H9 (cell line): ENCODE data around the gene USP12. TPM values are rescaled to one million over a fixed set of nuclear protein-coding genes. Genes with fewer than 3 reads are reported as not detected.

Source experiments
- DNase-seq: peaks from one replicate; pipeline ENCODE4 v3.0.0-alpha.2; 2017
- H2AFZ ChIP-seq: one replicate; pipeline ENCODE4 v1.6.1; 2013; ENCODE audit warnings: mild to moderate bottlenecking, low read length, control low read depth, moderate library complexity
- H2AK5ac ChIP-seq: 2 replicates; pipeline ENCODE4 v1.6.1; 2013; ENCODE audit warnings: low read length, control low read depth, mixed read lengths; ENCODE audit not compliant: insufficient read length
- H2BK120ac ChIP-seq: one replicate; pipeline ENCODE4 v1.6.1; 2013; ENCODE audit warnings: low read depth, mild to moderate bottlenecking, low read length, control low read depth, inconsistent platforms; ENCODE audit not compliant: poor library complexity, severe bottlenecking
- H2BK12ac ChIP-seq: 2 replicates; pipeline ENCODE4 v1.6.1; 2013; ENCODE audit warnings: low read length, control low read depth, mixed read lengths, low read depth; ENCODE audit not compliant: insufficient read length
- H2BK15ac ChIP-seq: 2 replicates; pipeline ENCODE4 v1.6.1; 2013; ENCODE audit warnings: low read depth, low read length, control low read depth
- H2BK20ac ChIP-seq: one replicate; pipeline ENCODE4 v1.6.1; 2013; ENCODE audit warnings: low read depth, mild to moderate bottlenecking, low read length, control low read depth, inconsistent platforms; ENCODE audit not compliant: poor library complexity, severe bottlenecking
- H2BK5ac ChIP-seq: 2 replicates; pipeline ENCODE4 v1.6.1; 2013; ENCODE audit warnings: low read length, control low read depth, mixed read lengths; ENCODE audit not compliant: insufficient read length
- H3K14ac ChIP-seq: 2 replicates; pipeline ENCODE4 v1.6.1; 2013; ENCODE audit warnings: low read length, control low read depth; ENCODE audit not compliant: insufficient read depth
- H3K18ac ChIP-seq: 2 replicates; pipeline ENCODE4 v1.6.1; 2013; ENCODE audit warnings: low read depth, mild to moderate bottlenecking, mixed read lengths, low read length, control low read depth; ENCODE audit not compliant: insufficient read length
- H3K23ac ChIP-seq: 2 replicates; pipeline ENCODE4 v1.6.1; 2013; ENCODE audit warnings: low read length, control low read depth, mixed read lengths, low read depth; ENCODE audit not compliant: insufficient read length
- H3K23me2 ChIP-seq: 2 replicates; pipeline ENCODE4 v1.6.1; 2013; ENCODE audit warnings: low read depth, mild to moderate bottlenecking, mixed read lengths, low read length, control low read depth; ENCODE audit not compliant: insufficient read length, poor library complexity, severe bottlenecking
- H3K27ac ChIP-seq: 2 replicates; pipeline ENCODE4 v1.5.1; 2013; ENCODE audit warnings: low read length, control low read depth, mixed read lengths, low read depth; ENCODE audit not compliant: insufficient read length
- H3K27me3 ChIP-seq: 2 replicates; pipeline ENCODE4 v1.6.1; 2013; ENCODE audit warnings: low read length, control low read depth, inconsistent platforms; ENCODE audit not compliant: insufficient read depth
- H3K4ac ChIP-seq: 2 replicates; pipeline ENCODE4 v1.6.1; 2013; ENCODE audit warnings: low read depth, mild to moderate bottlenecking, control low read depth, inconsistent platforms, low read length, moderate library complexity
- H3K4me1 ChIP-seq: 2 replicates; pipeline ENCODE4 v1.6.1; 2013; ENCODE audit warnings: low read length, control low read depth, inconsistent platforms; ENCODE audit not compliant: insufficient read depth
- H3K4me2 ChIP-seq: 2 replicates; pipeline ENCODE4 v1.6.1; 2013; ENCODE audit warnings: low read length, control low read depth, mixed read lengths; ENCODE audit not compliant: insufficient read length, insufficient read depth
- H3K56ac ChIP-seq: 2 replicates; pipeline ENCODE4 v1.6.1; 2013; ENCODE audit warnings: low read depth, mild to moderate bottlenecking, mixed read lengths, low read length, control low read depth; ENCODE audit not compliant: insufficient read length
- H3K79me1 ChIP-seq: 2 replicates; pipeline ENCODE4 v1.6.1; 2013; ENCODE audit warnings: low read depth, mild to moderate bottlenecking, moderate library complexity, low read length, control low read depth, inconsistent platforms; ENCODE audit not compliant: insufficient read depth, poor library complexity, severe bottlenecking
- H3K79me2 ChIP-seq: 2 replicates; pipeline ENCODE4 v1.6.1; 2013; ENCODE audit warnings: low read length, control low read depth, inconsistent platforms; ENCODE audit not compliant: insufficient read depth
- H3K9ac ChIP-seq: 2 replicates; pipeline ENCODE4 v1.6.1; 2013; ENCODE audit warnings: low read length, control low read depth, mixed read lengths; ENCODE audit not compliant: insufficient read length; ENCODE audit errors: extremely low read depth
- H3K9me3 ChIP-seq: one replicate; pipeline ENCODE4 v1.6.1; 2013; ENCODE audit warnings: low read depth, low read length, inconsistent platforms; ENCODE audit not compliant: control insufficient read depth
- H3T11ph ChIP-seq: one replicate; pipeline ENCODE4 v1.6.1; 2013; ENCODE audit warnings: mild to moderate bottlenecking, low read length, control low read depth, inconsistent platforms
- H4K20me1 ChIP-seq: one replicate; pipeline ENCODE4 v1.6.1; 2013; ENCODE audit not compliant: control insufficient read depth, insufficient read length, insufficient read depth
- H4K5ac ChIP-seq: 2 replicates; pipeline ENCODE4 v1.6.1; 2013; ENCODE audit warnings: low read depth, mild to moderate bottlenecking, mixed read lengths, low read length, control low read depth; ENCODE audit not compliant: insufficient read length
- H4K8ac ChIP-seq: replicated peaks from 2 replicates; pipeline ENCODE4 v1.6.1; 2013; ENCODE audit warnings: low read length, control low read depth, mixed read lengths, low read depth; ENCODE audit not compliant: insufficient read length
- H4K91ac ChIP-seq: 2 replicates; pipeline ENCODE4 v1.6.1; 2013; ENCODE audit warnings: low read depth, mild to moderate bottlenecking, moderate library complexity, mixed read lengths, low read length, control low read depth; ENCODE audit not compliant: insufficient read length
- H3K27ac Mint-ChIP-seq, 3 experiments: 2 replicates in 2 of 3; 3 replicates in 1 of 3; pipeline ENCODE4 v1.8.0; 2020 to 2021; ENCODE audit warnings: mixed read lengths in 3 of 3, mild to moderate bottlenecking in 1 of 3, moderate library complexity in 1 of 3
- H3K27me3 Mint-ChIP-seq: 2 replicates; pipeline ENCODE4 v1.8.0; 2021; ENCODE audit warnings: low read depth, mild to moderate bottlenecking, moderate library complexity, mixed read lengths
- H3K36me3 Mint-ChIP-seq, 3 experiments: 2 replicates in 2 of 3; 3 replicates in 1 of 3; pipeline ENCODE4 v1.8.0; 2020 to 2021; ENCODE audit warnings: low read depth in 3 of 3, mixed read lengths in 3 of 3; ENCODE audit not compliant: insufficient read depth in 1 of 3
- H3K4me1 Mint-ChIP-seq, 2 experiments: 2 replicates each; pipeline ENCODE4 v1.8.0; 2020; ENCODE audit warnings: mixed read lengths in 2 of 2
- H3K4me3 Mint-ChIP-seq, 2 experiments: 2 replicates in 1 of 2; 3 replicates in 1 of 2; pipeline ENCODE4 v1.8.0; 2020 to 2021; ENCODE audit warnings: mild to moderate bottlenecking in 2 of 2, mixed read lengths in 2 of 2, moderate library complexity in 1 of 2
- H3K9me3 Mint-ChIP-seq, 2 experiments: 2 replicates in 1 of 2; 3 replicates in 1 of 2; pipeline ENCODE4 v1.8.0; 2020; ENCODE audit warnings: mild to moderate bottlenecking in 2 of 2, mixed read lengths in 2 of 2, moderate library complexity in 1 of 2
- CTCF ChIP-seq: fragments of 200-600 bp; sonication (generic); conservative IDR thresholded peaks from 3 replicates; pipeline ENCODE4 v1.8.0; 2021; ENCODE audit warnings: antibody characterized with exemption, mild to moderate bottlenecking
- WGBS: extraction: QIAGEN DNeasy Blood & Tissue Kit; methylation state at CpG from one replicate; pipeline ENCODE4 v1.1.7; 2013; ENCODE audit warnings: missing lambda C conversion rate, low lambda C conversion rate, mixed read lengths; ENCODE audit not compliant: insufficient read length; ENCODE audit errors: extremely low coverage; 5-methylcytosine and 5-hydroxymethylcytosine counted together
- total RNA-seq: library from RNA; stranded (reverse); gene quantifications from 2 replicates; pipeline ENCODE4 v1.2.1, GENCODE V29; 2021

USP12 gene
- total RNA-seq, 1 experiment from 2014 or later = 24.8 TPM

GRCh38 chr13:27199696-27200095, 28.1 kb upstream of the USP12 start:
- Mint-ChIP-seq H3K27me3 (no peaks in the 10 kb centered on the region), H3K27ac (no peak overlapping the region), H3K4me3 (no peak overlapping the region), H3K4me1 (peaks cover 20 to 21% of the 10 kb centered on the region in 2 experiments), H3K9me3 (no peaks in the 10 kb centered on the region), H3K36me3 (no peaks in the 10 kb centered on the region)
- Histone ChIP-seq H4K20me1 (no peaks in the 10 kb centered on the region), H3K9me3 (no peaks in the 10 kb centered on the region), H2BK15ac (no peak overlapping the region), H3K14ac (no peak overlapping the region), H3K27me3 (no peaks in the 10 kb centered on the region), H2BK120ac (no peak overlapping the region), H3K23ac (no peak overlapping the region), H3K9ac (no peak overlapping the region), H2BK5ac (no peak overlapping the region), H2BK12ac (no peak overlapping the region), H3K27ac (no peak overlapping the region), H2BK20ac (no peak overlapping the region), H3K18ac (no peak overlapping the region), H4K5ac (no peak overlapping the region), H3T11ph (no peak overlapping the region), H4K8ac (no peak overlapping the region), H3K79me1 (no peaks in the 10 kb centered on the region), H3K56ac (no peak overlapping the region), H3K79me2 (no peaks in the 10 kb centered on the region), H4K91ac (no peak overlapping the region), H3K4me2 (no peak overlapping the region), H3K23me2 (no peaks in the 10 kb centered on the region), H2AK5ac (no peak overlapping the region), H3K4ac (no peak overlapping the region), H3K4me1 (no peaks in the 10 kb centered on the region), H2AFZ (no peak overlapping the region)
- DNase-seq = no peak
- TF ChIP-seq CTCF = no peak
- no CpG with 5 or more reads among the region's 2 CpGs for WGBS
